Measurements from ENCODE around the gene TNFRSF17.
"Not testable (repeated sequence)": the region's sequence is repeated elsewhere in the genome, so short reads cannot be mapped to it uniquely, and the experiment has no call there.

TNFRSF17 gene

DNA sequence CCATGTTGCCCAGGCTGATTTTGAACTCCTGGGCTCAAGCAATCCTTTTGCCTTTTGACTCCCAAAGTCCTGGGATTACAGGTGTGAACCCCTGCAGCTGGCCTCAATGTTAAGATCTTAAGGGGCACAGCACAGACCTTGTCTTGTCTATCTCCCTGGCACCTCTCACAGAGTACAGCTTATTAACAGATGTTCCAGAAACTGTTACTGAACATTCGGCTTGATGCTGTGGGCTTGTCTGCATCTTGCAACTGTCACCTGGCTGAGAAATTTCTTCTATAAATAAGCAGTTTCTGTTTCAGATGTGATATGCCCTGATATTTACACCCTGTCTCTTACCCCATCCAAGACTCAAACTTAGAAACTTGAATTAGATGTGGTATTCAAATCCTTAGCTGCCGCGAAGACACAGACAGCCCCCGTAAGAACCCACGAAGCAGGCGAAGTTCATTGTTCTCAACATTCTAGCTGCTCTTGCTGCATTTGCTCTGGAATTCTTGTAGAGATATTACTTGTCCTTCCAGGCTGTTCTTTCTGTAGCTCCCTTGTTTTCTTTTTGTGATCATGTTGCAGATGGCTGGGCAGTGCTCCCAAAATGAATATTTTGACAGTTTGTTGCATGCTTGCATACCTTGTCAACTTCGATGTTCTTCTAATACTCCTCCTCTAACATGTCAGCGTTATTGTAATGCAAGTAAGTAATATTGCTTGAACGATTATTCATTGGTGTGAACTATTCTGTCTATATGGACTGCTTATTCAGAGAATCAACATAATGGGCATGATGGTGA is at the start of gene TNFRSF17:
Gene TNFRSF17 (plus strand): TSS at position 450 of the 791 bp plus-strand sequence. CDS start 115 bp downstream, at position 565.
- no peak for DNase-seq

DNA sequence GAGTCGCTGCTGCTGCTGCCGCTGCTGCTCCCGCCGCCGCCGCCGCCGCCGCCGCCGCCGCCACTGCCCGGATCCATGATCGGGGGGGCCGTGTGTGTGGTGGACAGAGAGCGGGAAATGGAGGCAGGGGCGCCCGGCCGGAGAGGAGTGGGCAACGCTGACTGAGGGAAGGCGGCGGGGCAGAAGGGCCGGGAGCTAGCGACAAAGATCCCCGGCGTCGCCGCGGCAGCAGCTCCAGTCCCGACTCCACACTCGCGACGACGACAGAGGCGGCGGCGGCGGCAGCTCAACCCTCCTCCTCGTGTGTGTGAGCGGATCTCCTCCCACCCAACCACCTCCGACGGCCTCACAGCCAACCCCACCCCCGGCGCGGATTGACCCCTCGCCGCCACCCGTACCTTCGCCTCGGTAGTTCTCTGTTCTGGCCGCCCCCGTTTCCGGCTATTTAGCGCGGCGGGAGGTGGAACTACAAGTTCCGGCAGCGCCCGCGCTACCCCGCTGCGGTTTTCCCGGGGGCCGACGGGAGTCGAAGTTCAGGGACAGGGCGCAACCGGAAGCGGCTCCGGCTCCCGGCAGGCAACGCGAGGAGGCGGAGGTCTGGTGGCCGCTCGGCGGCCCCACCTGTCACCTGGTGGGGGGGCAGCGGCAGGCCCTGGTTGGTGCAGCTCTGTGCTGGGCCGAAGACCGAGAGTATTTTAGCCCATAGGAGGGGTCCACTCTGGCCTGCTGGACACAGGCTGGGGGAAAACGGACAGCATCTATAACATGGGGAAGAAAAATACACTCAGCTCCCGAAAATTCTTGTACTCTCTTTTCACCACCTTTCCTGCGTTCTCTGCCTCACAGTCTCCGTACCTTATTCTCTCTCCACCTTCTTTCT is 49.1 kb upstream of the TNFRSF17 start, which contains the start of gene GSPT1:
Gene GSPT1 (minus strand): TSS at position 313 of the 880 bp plus-strand sequence. CDS start 236 bp downstream, at position 77.
- DNase-seq, result peak; percentile 99

- no peak for DNase-seq
These were observed 48.3 kb upstream of the TNFRSF17 start for GRCh38 chr16:11916524-11917285.

- DNase-seq, result not testable (repeated sequence)
These were observed 41.0 kb upstream of the TNFRSF17 start for GRCh38 chr16:11924046-11924445.

DNA sequence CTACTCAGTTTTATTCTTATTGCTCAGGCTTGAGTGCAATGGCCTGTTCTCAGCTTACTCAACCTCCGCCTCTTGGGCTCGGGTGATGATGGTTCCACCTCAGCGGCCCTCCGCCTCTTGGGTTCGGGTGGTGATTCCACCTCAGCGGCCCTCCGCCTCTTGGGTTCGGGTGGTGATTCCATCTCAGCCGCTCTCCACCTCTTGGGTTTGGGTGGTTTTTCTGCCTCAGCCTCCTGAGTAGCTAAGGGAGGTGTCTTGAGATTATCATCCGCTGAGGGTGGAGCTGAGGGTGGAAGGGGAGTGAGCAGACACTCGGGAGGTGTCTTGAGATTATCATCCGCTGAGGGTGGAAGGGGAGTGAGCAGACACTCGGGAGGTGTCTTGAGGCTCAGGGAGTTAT is 37.7 kb upstream of the TNFRSF17 start:
- DNase-seq, result not testable (repeated sequence)

DNA sequence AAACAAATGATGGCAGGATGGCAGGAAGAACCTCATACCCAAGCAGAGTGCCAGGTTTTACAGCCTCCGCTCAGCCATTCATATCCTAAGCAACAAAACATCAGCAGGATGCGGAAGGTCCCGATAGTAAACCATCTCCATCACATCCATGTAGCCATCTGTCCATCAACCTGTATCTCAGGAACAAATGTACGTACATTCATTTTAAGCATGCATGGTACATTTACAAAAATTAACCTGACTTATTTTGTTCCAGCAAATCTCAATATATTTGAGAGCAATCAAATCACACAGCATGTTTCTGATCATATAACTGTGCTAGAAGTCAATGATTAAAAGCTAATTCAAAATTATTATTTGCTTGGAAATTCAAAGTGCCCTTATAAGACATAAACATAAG is 23.1 kb upstream of the TNFRSF17 start, which contains the start of gene NPIPB2:
Gene NPIPB2 (minus strand): TSS at position 101 of the 400 bp plus-strand sequence. CDS start 0 bp downstream, at position 101.
- DNase-seq, result not testable (repeated sequence)

DNA sequence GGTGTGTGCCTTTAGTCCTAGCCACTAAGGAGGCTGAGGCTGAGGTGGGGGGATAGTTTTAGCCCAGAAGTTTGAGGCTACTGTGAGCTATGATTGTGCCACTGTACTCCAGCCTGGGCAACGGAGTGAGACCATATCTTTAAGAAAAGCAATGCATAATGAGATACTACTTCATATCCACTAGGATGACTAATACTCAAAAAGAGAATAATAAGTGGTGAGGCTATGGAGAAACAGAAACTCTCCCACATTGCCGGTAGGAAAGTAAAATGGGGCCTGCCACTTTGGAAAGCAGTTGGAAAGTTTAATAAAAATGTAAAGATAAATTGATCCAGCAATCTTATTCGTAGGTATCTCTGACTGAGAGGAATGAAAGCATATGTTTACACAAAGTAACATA is 18.6 kb upstream of the TNFRSF17 start:
- DNase-seq, result no peak

GRCh38 chr16:11948819-11949218 is 16.2 kb upstream of the TNFRSF17 start:
- no peak for DNase-seq

DNA sequence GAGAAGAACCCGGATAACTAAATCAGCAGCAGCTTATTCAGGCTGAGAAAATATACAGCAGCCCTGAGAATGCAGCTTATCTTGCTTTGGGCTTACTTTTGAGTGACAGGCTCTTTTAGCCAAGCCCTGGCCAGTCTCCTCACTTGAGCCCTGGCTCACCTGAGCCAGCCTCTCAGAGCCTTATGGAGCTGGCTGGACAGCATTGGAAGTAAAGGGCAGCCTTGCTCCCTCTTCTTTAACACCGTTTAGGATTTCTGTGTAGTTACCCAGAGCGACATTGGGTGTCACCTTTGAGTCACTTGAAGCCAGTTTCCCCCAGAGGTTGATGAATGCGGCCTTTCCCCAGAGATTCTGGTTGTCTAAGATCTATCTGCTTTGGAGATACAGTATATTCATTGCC is 15.5 kb upstream of the TNFRSF17 start:
- no peak for DNase-seq

DNA sequence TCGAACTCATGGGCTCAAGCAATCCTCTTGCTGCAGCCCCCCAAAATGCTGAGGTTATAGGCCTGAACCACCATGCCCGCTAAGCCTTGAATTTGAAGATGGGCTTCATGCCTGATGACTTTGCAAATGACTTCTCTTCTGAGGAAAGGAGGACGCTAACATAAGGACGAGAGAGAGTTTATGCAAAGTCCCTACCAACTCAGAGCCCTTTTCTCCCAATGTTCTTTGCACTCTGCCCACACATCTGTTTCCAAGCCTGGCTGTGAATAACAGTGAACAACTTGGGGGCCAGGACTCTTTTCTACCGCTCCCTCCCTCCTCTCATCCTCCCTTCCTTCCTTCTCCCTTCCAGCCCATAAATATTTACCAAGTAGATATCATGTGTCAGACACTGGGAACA is 14.6 kb upstream of the TNFRSF17 start:
- no peak for DNase-seq

- not testable (repeated sequence) for DNase-seq
These were observed 11.4 kb upstream of the TNFRSF17 start for GRCh38 chr16:11953576-11953975.

- no peak for DNase-seq
These were observed 9.3 kb upstream of the TNFRSF17 start for GRCh38 chr16:11955713-11956123.

GRCh38 chr16:11956558-11956957 is 8.5 kb upstream of the TNFRSF17 start:
- no peak for DNase-seq

- no peak for DNase-seq
These were observed 7.2 kb upstream of the TNFRSF17 start for GRCh38 chr16:11957591-11958395.

DNA sequence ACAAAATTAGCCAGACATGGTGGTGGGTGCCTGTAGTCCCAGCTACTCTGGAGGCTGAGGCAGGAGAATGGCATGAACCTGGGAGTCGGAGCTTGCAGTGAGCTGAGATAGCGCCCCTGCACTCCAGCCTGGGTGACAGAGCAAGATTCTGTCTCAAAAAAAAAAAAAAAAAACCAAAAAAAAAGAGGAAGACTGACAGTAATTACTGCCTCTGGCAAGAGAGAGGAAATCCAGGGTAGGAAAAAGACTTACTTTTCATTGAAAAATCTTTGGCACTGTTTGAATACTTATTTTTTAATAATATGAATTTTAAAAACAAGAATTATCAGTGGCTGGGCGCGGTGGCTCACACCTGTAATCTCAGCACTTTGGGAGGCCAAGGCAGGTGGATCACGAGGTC is 2.6 kb upstream of the TNFRSF17 start:
- DNase-seq, result not testable (repeated sequence)

GRCh38 chr16:11962978-11963377 is 2.0 kb upstream of the TNFRSF17 start:
- not testable (repeated sequence) for DNase-seq

- DNase-seq, result no peak
These were observed 1.3 kb upstream of the TNFRSF17 start for GRCh38 chr16:11963706-11964105.

DNA sequence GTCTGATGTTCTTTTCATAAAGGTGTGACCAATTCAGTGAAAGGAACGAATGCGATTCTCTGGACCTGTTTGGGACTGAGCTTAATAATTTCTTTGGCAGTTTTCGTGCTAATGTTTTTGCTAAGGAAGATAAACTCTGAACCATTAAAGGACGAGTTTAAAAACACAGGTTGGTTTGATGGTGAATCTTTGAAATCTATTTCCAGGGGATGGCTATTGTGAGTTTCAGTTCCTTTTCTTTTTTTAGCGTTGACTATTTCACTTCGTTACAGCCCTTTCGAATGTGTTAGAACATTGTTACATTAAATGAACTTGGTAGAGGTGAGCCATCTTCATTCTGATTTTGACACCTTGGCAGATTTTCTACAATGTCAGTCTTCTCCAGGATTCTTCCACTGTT is 1.2 kb downstream of the TNFRSF17 start:
- DNase-seq, result no peak

DNA sequence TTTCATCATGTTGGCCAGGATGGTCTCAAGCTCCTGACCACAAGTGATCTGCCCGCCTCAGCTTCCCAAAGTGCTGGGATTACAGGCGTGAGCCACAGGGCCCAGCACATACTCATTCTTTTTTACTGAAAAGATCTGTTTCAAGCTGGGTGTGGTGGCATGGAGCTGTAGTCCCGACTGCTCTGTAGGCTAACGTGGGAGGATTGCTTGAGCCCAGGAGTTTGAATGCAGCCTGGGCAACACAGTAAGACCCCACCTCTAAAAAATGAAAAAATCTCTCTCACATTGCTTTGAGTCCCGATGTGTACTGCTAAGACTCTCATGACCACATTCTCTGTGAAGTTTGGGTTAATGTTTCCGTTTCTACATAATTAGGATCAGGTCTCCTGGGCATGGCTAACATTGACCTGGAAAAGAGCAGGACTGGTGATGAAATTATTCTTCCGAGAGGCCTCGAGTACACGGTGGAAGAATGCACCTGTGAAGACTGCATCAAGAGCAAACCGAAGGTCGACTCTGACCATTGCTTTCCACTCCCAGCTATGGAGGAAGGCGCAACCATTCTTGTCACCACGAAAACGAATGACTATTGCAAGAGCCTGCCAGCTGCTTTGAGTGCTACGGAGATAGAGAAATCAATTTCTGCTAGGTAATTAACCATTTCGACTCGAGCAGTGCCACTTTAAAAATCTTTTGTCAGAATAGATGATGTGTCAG is 2.3 kb downstream of the TNFRSF17 start:
- DNase-seq, result no peak

DNA sequence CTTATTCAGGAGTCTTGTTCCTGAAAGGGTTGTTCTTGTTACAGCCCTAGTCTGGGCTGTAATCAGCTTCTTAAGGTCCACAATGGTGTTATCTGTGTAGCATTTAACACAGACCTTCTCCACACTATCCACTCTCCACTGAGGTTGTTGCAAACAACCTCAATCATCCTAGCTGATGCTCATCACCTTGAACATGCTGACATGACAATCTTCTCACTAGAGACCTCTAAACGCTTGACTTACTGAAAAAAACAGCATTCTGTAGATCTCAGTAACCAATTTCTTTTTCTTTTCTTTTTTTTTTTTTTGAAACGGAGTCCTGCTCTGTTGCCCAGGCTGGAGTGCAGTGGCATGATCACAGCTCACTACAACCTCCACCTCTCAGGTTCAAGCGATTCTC is 3.6 kb downstream of the TNFRSF17 start:
- DNase-seq, result no peak

DNA sequence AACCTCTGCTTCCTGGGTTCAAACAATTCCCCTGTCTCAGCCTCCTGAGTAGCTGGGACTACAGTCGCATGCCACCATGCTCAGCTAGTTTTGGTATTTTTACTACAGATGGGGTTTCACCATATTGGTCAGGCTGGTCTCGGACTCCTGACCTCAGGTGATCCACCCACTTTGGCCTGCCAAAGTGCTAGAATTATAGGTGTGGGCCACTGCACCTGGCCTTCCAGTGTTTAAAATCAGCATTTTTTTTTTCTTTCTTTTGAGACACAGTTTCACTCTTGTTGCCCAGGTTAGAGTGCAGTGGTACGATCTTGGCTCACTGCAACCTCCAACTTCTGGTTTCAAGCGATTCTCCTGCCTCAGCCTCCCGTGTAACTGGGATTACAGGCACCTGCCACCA is 5.3 kb downstream of the TNFRSF17 start:
- not testable (repeated sequence) for DNase-seq

Measured in stimulated activated CD4-positive, alpha-beta T cell treated with anti-CD3 and anti-CD28 coated beads, Interleukin-12 subunit alpha, Interleukin-12 subunit beta, amount 100 ng/mL, for 4 hours (primary cell).